Keratinocyte (primary cell): ENCODE data around the gene PRKAR1B. TPM values are rescaled to one million over a fixed set of nuclear protein-coding genes. Genes with fewer than 3 reads are reported as not detected.

Experiments used
- DNase-seq: peaks from one replicate; pipeline ENCODE4 v3.0.0-alpha.2; 2011; ENCODE audit warnings: low read depth, missing footprints, low spot score
- FAIRE-seq: peaks from 2 replicates; lab custom pipeline; 2011; peaks lifted over from hg19 to GRCh38; lab: Jason Lieb, UNC
- H2AFZ ChIP-seq: 2 replicates; pipeline ENCODE4 v1.6.0; 2012; ENCODE audit warnings: low read length, control low read depth, inconsistent platforms; ENCODE audit not compliant: control insufficient read depth
- H3K27ac ChIP-seq: 2 replicates; pipeline ENCODE4 v1.5.1; 2011; ENCODE audit warnings: low read length; ENCODE audit not compliant: control insufficient read depth, insufficient read depth
- H3K27me3 ChIP-seq: 3 replicates; pipeline ENCODE4 v1.6.0; 2011; ENCODE audit warnings: low read length; ENCODE audit not compliant: control insufficient read depth, insufficient read depth; ENCODE audit errors: extremely low read depth
- H3K36me3 ChIP-seq, 2 experiments: 2 replicates in 1 of 2; 3 replicates in 1 of 2; pipeline ENCODE4 v1.5.1; 2011; ENCODE audit warnings: low read length in 2 of 2, mild to moderate bottlenecking in 1 of 2; ENCODE audit not compliant: control insufficient read depth in 2 of 2, insufficient read depth in 2 of 2; ENCODE audit errors: extremely low read depth in 1 of 2
- H3K4me1 ChIP-seq: 3 replicates; pipeline ENCODE4 v1.5.1; 2011; ENCODE audit warnings: low read length; ENCODE audit not compliant: control insufficient read depth, insufficient read depth; ENCODE audit errors: extremely low read depth
- H3K4me2 ChIP-seq: 3 replicates; pipeline ENCODE4 v1.6.0; 2011; ENCODE audit warnings: low read depth, low read length; ENCODE audit not compliant: control insufficient read depth, insufficient read depth; ENCODE audit errors: extremely low read depth
- H3K4me3 ChIP-seq, 3 experiments: fragments of 200-600 bp in 1 of 3; sonication (generic) in 1 of 3; 2 replicates in 2 of 3; 3 replicates in 1 of 3; pipeline ENCODE4 v1.5.1; 2011 to 2016; ENCODE audit warnings: low read length in 3 of 3, mild to moderate bottlenecking in 3 of 3, control low read depth in 2 of 3, inconsistent platforms in 1 of 3, low read depth in 1 of 3, mixed read lengths in 1 of 3, mixed run types in 1 of 3, moderate library complexity in 1 of 3; ENCODE audit not compliant: control insufficient read depth in 2 of 3, insufficient read depth in 2 of 3; ENCODE audit errors: extremely low read depth in 1 of 3
- H3K79me2 ChIP-seq: 2 replicates; pipeline ENCODE4 v1.6.0; 2012; ENCODE audit warnings: low read length; ENCODE audit not compliant: control insufficient read depth, insufficient read depth
- H3K9ac ChIP-seq: 3 replicates; pipeline ENCODE4 v1.6.0; 2011; ENCODE audit warnings: low read length; ENCODE audit not compliant: control insufficient read depth, insufficient read depth; ENCODE audit errors: extremely low read depth
- H3K9me1 ChIP-seq: 3 replicates; pipeline ENCODE4 v1.6.0; 2011; ENCODE audit warnings: low read length; ENCODE audit not compliant: control insufficient read depth, insufficient read depth; ENCODE audit errors: extremely low read depth
- H3K9me3 ChIP-seq: 2 replicates; pipeline ENCODE4 v1.5.1; 2012; ENCODE audit warnings: low read depth, low read length; ENCODE audit not compliant: control insufficient read depth
- H4K20me1 ChIP-seq: 3 replicates; pipeline ENCODE4 v1.6.0; 2011; ENCODE audit warnings: low read length; ENCODE audit not compliant: control insufficient read depth, insufficient read depth; ENCODE audit errors: extremely low read depth
- EZH2 ChIP-seq: IDR thresholded peaks from one replicate; pipeline ENCODE4 v1.6.1; 2012; ENCODE audit warnings: inconsistent platforms, mild to moderate bottlenecking, low read length, moderate library complexity
- dilution Hi-C: fragments of 300-500 bp; cut with MboI; formaldehyde crosslinking; loops from one replicate; pipeline ENCODE4 v1.7.0; 2020; ENCODE audit warnings: low sequenced_read_pairs; ENCODE audit not compliant: extremely low pct_ligation_motif_present
- polyA plus RNA-seq, 5 experiments: library from polyadenylated mRNA; depleted of rRNA in 3 of 5; stranded (reverse) in 3 of 5; stranded (forward) in 1 of 5; unstranded in 1 of 5; fragments of >200 nt; gene quantifications; 1 replicate in 1 of 5; 2 replicates in 3 of 5; 3 replicates in 1 of 5; pipeline versions ENCODE4 v1.2.1 to v1.2.3, GENCODE V29; 2011 to 2012; ENCODE audit warnings: missing spikeins in 2 of 5, low read depth in 1 of 5, low replicate concordance in 1 of 5
- TF ChIP-seq, protein P1 (sequence below), 3 experiments: IDR thresholded peaks in 1 of 3; conservative IDR thresholded peaks in 1 of 3; optimal IDR thresholded peaks in 1 of 3; 2 replicates in 2 of 3; 3 replicates in 1 of 3; pipeline versions ENCODE3 to v1.5.1; 2011; ENCODE audit warnings: low read length in 3 of 3, mild to moderate bottlenecking in 3 of 3, moderate library complexity in 2 of 3, control low read depth in 1 of 3, inconsistent platforms in 1 of 3; ENCODE audit not compliant: insufficient read depth in 2 of 3; ENCODE audit errors: extremely low read depth in 1 of 3

Gene PRKAR1B
- polyA plus RNA-seq, 1 donor (not counting 4 experiments of a cell fraction or from before 2014, with no cell fraction given): 10.8 TPM

DNA sequence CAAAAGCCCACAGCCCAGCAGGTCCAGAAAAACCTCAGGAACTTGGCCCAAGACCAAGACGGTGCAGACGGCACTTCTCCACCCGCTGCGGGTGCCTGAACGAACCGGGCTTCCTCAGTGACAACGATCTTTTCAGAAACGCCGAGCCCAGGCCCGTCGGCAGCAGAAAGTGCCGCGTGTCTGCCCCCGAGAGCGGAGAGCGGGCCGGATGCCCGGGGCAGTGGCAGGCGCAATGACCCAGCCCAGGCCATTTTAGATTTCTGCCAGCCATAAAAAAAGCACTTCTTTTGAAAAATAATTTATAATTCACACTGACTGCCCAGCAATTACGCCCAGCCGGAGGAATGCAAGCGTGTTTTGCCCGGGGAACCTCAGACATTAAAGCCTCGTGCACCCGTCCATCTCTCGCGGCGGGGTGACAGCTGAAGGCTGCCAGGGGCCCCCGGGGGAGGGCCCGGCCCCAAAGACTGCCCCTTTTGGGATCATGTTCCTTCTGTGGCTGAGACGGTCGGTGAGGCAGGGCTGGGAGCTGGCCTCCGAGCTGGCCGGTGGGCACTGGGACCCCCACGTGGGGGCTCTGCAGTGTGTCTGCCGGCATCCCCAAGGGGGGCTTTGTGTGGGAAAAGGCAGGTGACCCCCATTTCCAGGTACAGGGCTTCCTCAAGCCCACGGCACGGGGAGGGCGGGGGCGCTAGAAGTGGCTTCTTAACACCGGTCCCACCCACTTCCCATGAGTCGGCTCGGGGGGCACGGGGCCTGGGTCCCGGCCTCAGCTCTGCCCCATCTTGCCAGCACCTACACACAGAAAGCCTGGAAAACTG, 136.1 kb downstream of the PRKAR1B start:
- no peaks in the 10 kb centered on the region for H4K20me1 ChIP-seq
- no peak overlapping the region for H3K9ac ChIP-seq
- no peak for FAIRE-seq
- H3K9me3 ChIP-seq: no peaks in the 10 kb centered on the region
- H3K36me3 ChIP-seq: peaks cover 0 to 4% of the 10 kb centered on the region in 2 experiments
- dilution Hi-C loops: no loop called here
- no peak overlapping the region for H2AFZ ChIP-seq
- DNase-seq: no peak
- no peaks in the 10 kb centered on the region for H3K9me1 ChIP-seq
- no peak for TF ChIP-seq EZH2
- TF ChIP-seq, protein P1, sequence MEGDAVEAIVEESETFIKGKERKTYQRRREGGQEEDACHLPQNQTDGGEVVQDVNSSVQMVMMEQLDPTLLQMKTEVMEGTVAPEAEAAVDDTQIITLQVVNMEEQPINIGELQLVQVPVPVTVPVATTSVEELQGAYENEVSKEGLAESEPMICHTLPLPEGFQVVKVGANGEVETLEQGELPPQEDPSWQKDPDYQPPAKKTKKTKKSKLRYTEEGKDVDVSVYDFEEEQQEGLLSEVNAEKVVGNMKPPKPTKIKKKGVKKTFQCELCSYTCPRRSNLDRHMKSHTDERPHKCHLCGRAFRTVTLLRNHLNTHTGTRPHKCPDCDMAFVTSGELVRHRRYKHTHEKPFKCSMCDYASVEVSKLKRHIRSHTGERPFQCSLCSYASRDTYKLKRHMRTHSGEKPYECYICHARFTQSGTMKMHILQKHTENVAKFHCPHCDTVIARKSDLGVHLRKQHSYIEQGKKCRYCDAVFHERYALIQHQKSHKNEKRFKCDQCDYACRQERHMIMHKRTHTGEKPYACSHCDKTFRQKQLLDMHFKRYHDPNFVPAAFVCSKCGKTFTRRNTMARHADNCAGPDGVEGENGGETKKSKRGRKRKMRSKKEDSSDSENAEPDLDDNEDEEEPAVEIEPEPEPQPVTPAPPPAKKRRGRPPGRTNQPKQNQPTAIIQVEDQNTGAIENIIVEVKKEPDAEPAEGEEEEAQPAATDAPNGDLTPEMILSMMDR (optimal IDR thresholded peaks at IDR 0.05 in 1 of 3, IDR thresholded peaks at IDR 0.05 in 1 of 3, conservative IDR thresholded peaks at IDR 0.05 in 1 of 3; ENCODE audit: extremely low read depth in 1 of 3, insufficient read depth in 2 of 3, low read length in 3 of 3): no peak
- no peaks in the 10 kb centered on the region for H3K79me2 ChIP-seq
- H3K4me2 ChIP-seq: no peak overlapping the region
- H3K4me1 ChIP-seq: peaks cover 6% of the 10 kb centered on the region
- no peaks in the 10 kb centered on the region for H3K27me3 ChIP-seq
- no peak overlapping the region for H3K4me3 ChIP-seq
- no peak overlapping the region for H3K27ac ChIP-seq

DNA sequence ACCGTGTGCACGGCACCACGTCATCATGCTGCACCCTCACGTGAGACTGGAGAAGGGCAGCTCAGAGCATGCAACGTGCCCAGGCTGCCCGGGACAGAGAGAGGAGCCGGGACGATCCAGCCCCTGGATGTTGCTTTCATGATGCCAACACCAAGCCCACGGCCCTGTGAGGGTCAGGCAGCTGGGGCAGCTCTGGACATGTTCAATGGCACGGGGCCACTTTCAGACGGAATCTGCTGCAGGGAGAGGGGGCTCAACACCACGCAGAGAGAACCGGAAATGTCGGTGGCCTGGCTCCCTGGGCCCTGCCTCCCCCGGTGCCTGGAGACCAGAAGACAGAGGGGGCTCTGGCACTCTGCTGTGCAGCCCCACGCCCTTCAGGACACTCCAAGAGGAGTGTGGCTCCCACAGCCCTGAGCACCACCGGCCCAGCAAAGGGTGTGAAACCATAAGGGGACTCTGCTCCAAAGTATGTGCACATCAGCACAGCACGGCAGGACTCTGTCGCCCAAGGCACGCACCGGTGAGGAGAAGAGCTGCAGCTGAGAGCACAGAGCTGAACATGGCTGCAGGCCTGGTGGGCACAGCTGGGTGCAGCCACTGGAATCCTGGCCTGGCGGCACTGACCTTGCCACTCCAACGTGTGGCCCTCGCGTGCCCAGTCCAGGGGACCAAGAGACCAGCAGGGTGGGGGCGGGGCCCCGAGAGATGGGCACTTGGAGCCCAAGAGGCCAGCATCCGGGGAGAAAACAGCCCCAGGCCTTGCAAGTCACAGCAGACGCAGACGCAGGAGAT, 137.1 kb downstream of the PRKAR1B start:
- H3K27me3 ChIP-seq: no peaks in the 10 kb centered on the region
- no peak overlapping the region for H3K4me2 ChIP-seq
- DNase-seq (no peak), FAIRE-seq (no peak)
- H3K9me1 ChIP-seq: no peaks in the 10 kb centered on the region
- no peaks in the 10 kb centered on the region for H3K79me2 ChIP-seq
- no peak overlapping the region for H2AFZ ChIP-seq
- no peak for TF ChIP-seq EZH2
- TF ChIP-seq, protein P1 (optimal IDR thresholded peaks at IDR 0.05 in 1 of 3, IDR thresholded peaks at IDR 0.05 in 1 of 3, conservative IDR thresholded peaks at IDR 0.05 in 1 of 3; ENCODE audit: extremely low read depth in 1 of 3, insufficient read depth in 2 of 3, low read length in 3 of 3): no peak
- no peaks in the 10 kb centered on the region for H4K20me1 ChIP-seq
- peaks cover 0 to 2% of the 10 kb centered on the region in 2 experiments for H3K36me3 ChIP-seq
- H3K27ac ChIP-seq: no peak overlapping the region
- peaks cover 6% of the 10 kb centered on the region for H3K4me1 ChIP-seq
- dilution Hi-C loops: no loop called here
- no peaks in the 10 kb centered on the region for H3K9me3 ChIP-seq
- no peak overlapping the region for H3K4me3 ChIP-seq
- no peak overlapping the region for H3K9ac ChIP-seq
